Renal cortical epithelial cell (primary cell): ENCODE measurements around the gene BCCIP. TPM values are rescaled to one million over a fixed set of nuclear protein-coding genes. Genes with fewer than 3 reads are reported as not detected.

Source experiments
- DNase-seq: peaks from one replicate; pipeline ENCODE4 v3.0.0-alpha.2; 2011; ENCODE audit warnings: low read depth
- total RNA-seq: library from RNA; depleted of rRNA; stranded (reverse); fragments of >200 nt; gene quantifications from 2 replicates; pipeline ENCODE4 v1.2.3, GENCODE V29; 2014

Gene BCCIP
- total RNA-seq, 1 donor from 2014 or later, result 71.1 TPM

- DNase-seq, result peak; percentile 79
Measured at GRCh38 chr10:125797994-125798662, 25.2 kb upstream of the BCCIP start.

GRCh38 chr10:125799451-125800182 lies 23.7 kb upstream of the BCCIP start:
- DNase-seq, result no peak

DNA sequence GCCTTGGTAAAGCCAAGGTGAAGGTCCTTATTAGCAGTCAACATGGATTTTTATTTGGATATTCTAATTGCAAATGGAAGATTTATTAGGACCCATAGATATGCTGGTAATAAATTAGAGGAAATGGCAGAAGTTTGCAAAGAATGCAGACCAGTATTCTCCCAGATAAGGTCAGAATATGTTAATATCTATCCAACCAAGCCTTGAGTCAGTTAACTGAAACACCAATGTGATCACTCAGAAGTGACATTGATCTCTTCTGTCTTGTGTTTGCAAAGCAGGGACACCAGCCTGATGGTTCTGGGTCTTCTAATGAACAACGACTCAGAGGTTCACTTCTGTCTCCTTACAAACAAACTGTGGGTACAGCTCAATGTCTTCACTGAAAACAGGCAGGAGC lies 21.8 kb upstream of the BCCIP start:
- DNase-seq, result no peak

- peak; percentile 73 for DNase-seq
Measured at GRCh38 chr10:125802131-125802530, 21.2 kb upstream of the BCCIP start.

- peak; percentile 27 for DNase-seq
Measured at GRCh38 chr10:125802739-125803138, 20.6 kb upstream of the BCCIP start.

GRCh38 chr10:125808047-125808446 lies 15.3 kb upstream of the BCCIP start:
- DNase-seq, result no peak

DNA sequence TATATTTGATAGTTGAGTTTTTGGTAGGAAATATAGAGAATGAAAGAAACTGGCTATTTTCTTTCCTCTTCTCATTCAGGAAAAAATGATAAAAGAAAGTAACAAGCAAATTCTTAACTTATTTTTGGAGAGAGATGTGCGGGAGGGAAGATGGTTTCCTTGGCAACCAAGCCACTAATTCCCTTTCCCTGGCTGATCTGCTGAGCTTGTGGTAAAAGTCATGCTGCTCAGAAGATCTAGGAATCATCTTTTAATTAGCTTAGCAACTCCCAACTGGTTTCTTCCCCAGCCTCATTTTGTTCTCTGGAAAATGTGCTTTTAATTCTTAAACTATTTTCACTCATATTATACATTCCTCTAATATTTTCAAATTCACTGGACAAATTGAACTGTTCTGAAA lies 12.1 kb upstream of the BCCIP start:
- no peak for DNase-seq

- DNase-seq, result no peak
Measured at GRCh38 chr10:125812128-125812750, 11.1 kb upstream of the BCCIP start.

- DNase-seq, result no peak
Measured at GRCh38 chr10:125815764-125816163, 7.6 kb upstream of the BCCIP start.

- no peak for DNase-seq
Measured at GRCh38 chr10:125816548-125816947, 6.8 kb upstream of the BCCIP start.

- DNase-seq, result no peak
Measured at GRCh38 chr10:125817337-125817946, 5.9 kb upstream of the BCCIP start.

DNA sequence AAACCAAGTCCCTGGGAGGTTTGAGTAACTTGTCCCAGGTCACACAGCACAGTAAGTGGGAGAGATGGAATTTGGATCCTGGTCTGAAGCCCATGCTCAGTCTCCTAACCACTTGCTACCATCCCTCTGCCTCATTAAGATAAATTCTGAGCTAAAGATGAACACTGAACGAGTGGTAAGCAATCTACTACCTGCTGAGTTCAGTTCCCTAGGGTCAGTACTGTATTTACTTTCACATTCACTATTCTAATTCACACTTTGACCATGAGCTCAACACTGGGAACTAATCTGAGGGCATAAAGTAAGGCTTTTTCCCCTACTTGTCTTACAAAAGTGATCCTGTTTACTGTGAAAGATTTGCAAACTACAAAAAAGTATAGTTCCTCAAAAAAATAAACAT lies 2.6 kb upstream of the BCCIP start:
- no peak for DNase-seq

- DNase-seq, result no peak
Measured at GRCh38 chr10:125823663-125824251, 411 bp downstream of the BCCIP start.

- no peak for DNase-seq
Measured at GRCh38 chr10:125824736-125825135, 1.4 kb downstream of the BCCIP start.

DNA sequence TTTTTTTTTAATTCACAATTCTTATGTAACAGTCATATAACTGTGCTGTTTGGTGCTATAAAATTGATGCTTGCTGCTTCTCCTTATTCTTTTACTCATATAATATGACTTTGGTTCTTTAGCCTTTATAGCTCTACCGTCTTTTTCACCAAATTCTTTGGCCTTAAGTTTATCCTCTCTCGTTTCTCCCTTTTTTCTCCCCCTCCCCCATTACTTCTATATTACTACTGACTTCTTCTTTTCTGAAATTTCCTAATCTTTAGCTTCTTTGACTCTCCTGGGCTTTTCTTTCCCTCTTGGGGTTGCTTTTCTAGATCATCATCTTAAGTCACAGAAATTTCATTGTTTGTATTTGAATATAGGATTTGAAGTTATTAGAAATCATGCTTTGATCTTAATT lies 3.8 kb downstream of the BCCIP start:
- no peak for DNase-seq

DNA sequence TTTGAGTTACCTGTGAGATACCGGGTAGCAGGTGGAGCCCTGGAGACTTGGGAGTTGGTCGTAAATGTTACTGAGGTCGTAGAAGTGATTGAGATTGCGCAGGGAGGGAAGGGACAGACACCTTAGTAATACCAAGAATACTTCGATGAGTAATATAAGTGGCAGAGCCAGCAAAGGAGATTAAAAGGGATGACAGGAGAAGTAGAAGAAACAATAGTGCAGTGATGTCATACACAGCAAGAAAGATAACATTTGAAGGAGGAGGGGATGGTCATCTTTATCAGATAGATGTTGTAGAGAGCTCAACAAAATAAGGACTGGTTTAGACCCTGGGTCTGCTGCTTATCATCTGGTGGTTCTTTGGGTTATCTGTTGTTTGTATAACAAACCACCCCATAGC lies 5.0 kb downstream of the BCCIP start:
- no peak for DNase-seq

DNA sequence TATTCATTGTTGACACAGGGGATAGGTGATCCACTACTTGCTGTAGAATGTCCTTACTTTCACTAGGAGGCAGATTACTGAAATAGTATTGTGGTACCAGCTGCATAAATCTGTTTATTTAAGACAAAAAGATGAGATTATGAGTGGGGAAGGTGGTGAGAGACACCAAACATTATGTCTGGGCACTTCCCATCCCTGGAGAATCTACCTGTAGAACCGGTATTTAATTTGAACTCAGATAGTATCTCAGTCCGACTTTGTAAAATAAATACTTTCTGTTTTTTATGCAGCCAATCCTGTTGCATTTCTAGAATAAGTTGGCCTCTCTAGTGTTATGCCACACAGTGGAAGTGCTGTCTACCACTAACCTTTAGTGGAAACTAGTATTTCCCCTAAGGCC lies 13.4 kb downstream of the BCCIP start:
- DNase-seq, result no peak

- DNase-seq, result no peak
Measured at GRCh38 chr10:125838802-125839575, 15.6 kb downstream of the BCCIP start.

GRCh38 chr10:125840406-125840805 lies 17.1 kb downstream of the BCCIP start:
- no peak for DNase-seq

GRCh38 chr10:125840955-125841354 lies 17.6 kb downstream of the BCCIP start:
- peak; percentile 17 for DNase-seq

DNA sequence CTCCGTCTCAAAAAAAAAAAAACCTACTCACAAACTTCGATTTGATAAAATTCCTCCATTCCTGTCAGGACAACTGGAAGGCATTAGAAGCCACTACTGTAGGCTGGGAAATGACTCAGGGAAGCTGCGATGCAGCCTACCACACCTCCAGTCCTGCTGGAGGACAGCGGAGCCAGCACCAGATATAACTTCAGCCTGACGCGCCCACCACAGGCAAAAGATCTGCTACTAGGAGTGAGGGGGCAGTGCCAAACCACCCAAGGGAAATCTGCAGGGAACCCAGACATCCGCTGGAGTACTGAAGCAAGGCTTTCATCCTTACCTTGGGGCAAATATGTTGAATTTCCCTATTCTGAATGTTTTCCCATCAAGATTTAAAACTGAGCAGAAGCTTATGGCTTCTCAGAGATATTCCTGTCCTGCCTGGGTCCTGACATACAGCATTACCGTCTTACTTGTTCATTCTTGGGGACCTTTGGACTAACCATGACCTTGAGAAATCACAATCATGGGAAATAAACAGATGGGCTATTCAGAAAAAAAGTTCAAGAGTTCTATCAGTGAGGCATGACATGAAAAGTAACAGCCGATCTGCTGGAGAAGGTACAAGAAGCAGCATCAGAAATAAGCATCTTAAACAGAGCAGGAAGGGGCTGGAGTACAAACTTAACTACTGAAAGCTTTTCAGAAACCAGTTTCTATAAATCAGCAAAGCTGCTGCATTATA lies 20.4 kb downstream of the BCCIP start:
- no peak for DNase-seq
